ENCODE data around the gene TMEM185A. TPM values are rescaled to one million over a fixed set of nuclear protein-coding genes. Genes with fewer than 3 reads are reported as not detected.
"Not testable (repeated sequence)": the region's sequence is repeated elsewhere in the genome, so short reads cannot be mapped to it uniquely, and the experiment has no call there.

TMEM185A gene
- total RNA-seq, result 10.1 TPM
- 16.0 TPM for polyA plus RNA-seq
- long read RNA-seq, donor 1, partial matches to known transcripts, result 0 of 1 reads
- long read RNA-seq, donor 1, other reads (novel, unspliced or antisense), result 0 of 1 reads
- long read RNA-seq, donor 2, transcript TMEM185A-207 (7 exons, 2,840 nt), result major isoform, 5 of 6 reads
- long read RNA-seq, donor 2, partial matches to known transcripts, result 0 of 6 reads
- long read RNA-seq, donor 2, other reads (novel, unspliced or antisense), result 0 of 6 reads
- long read RNA-seq, donor 3, partial matches to known transcripts, result 0 of 4 reads
- long read RNA-seq, donor 3, other reads (novel, unspliced or antisense), result 0 of 4 reads
- long read RNA-seq, donor 4, partial matches to known transcripts, result 0 of 2 reads
- long read RNA-seq, donor 4, other reads (novel, unspliced or antisense), result 0 of 2 reads
- long read RNA-seq, donor 5, transcript TMEM185A-207 (7 exons, 2,840 nt), result major isoform, 5 of 10 reads
- long read RNA-seq, donor 5, partial matches to known transcripts, result 0 of 10 reads
- long read RNA-seq, donor 5, other reads (novel, unspliced or antisense), result 0 of 10 reads
- long read RNA-seq, donor 6, partial matches to known transcripts, result 0 of 5 reads
- long read RNA-seq, donor 6, other reads (novel, unspliced or antisense), result 0 of 5 reads
- long read RNA-seq, donor 7, partial matches to known transcripts, result 0 of 3 reads
- long read RNA-seq, donor 7, other reads (novel, unspliced or antisense), result 0 of 3 reads
- long read RNA-seq, donor 8, partial matches to known transcripts, result 0 of 3 reads
- long read RNA-seq, donor 8, other reads (novel, unspliced or antisense), result 0 of 3 reads
- long read RNA-seq, donor 9, result 0 reads
- long read RNA-seq, donor 10, partial matches to known transcripts, result 0 of 4 reads
- long read RNA-seq, donor 10, other reads (novel, unspliced or antisense), result 0 of 4 reads

GRCh38 chrX:149631234-149632165, at the start of gene TMEM185A:
TSS of gene TMEM185A (minus strand) at chrX:149631792. CDS start at chrX:149631580, 212 bp downstream.
- H3K9me3 ChIP-seq (ENCODE audit: control insufficient read depth in 2 of 2, insufficient read depth in 1 of 2, low read length in 1 of 2), result no peaks in the 10 kb centered on the region
- H3K27me3 ChIP-seq (ENCODE audit: control insufficient read depth in 2 of 2, insufficient read depth in 1 of 2, low read length in 1 of 2), result peaks cover 0 to 11% of the 10 kb centered on the region in 2 donors
- peaks cover 0 to 13% of the 10 kb centered on the region in 2 donors for H3K4me1 ChIP-seq (ENCODE audit: control insufficient read depth in 2 of 2, insufficient read depth in 2 of 2, low read length in 2 of 2)
- no peaks in the 10 kb centered on the region for H3K36me3 ChIP-seq (ENCODE audit: control insufficient read depth in 2 of 2, insufficient read depth in 2 of 2, low read length in 1 of 2)
- DNase-seq (ENCODE audit: low read depth in 6 of 9, low spot score in 9 of 9), result peak in 8 of 9 donors; percentile 11 to 77 (median 46)
- under 1% methylated on average over 100 of the region's 102 CpGs for WGBS
- peak within 1 kb of the TSS; percentile 51 to 58 for H3K4me3 ChIP-seq (ENCODE audit: low read length in 2 of 2)
- no peak within 1 kb of the TSS for H3K27ac ChIP-seq (ENCODE audit: low read depth in 1 of 2, low read length in 1 of 2)

GRCh38 chrX:149681182-149681581, 49.6 kb upstream of the TMEM185A start:
- 100% methylated on average over 2 of the region's 2 CpGs for WGBS
- Histone ChIP-seq H3K27me3 (ENCODE audit: control insufficient read depth in 2 of 2, insufficient read depth in 1 of 2, low read length in 1 of 2) (no peaks in the 10 kb centered on the region), H3K4me1 (ENCODE audit: control insufficient read depth in 2 of 2, insufficient read depth in 2 of 2, low read length in 2 of 2) (no peaks in the 10 kb centered on the region), H3K9me3 (ENCODE audit: control insufficient read depth in 2 of 2, insufficient read depth in 1 of 2, low read length in 1 of 2) (no peaks in the 10 kb centered on the region), H3K4me3 (ENCODE audit: low read length in 2 of 2) (no peak overlapping the region), H3K36me3 (ENCODE audit: control insufficient read depth in 2 of 2, insufficient read depth in 2 of 2, low read length in 1 of 2) (no peaks in the 10 kb centered on the region), H3K27ac (ENCODE audit: low read depth in 1 of 2, low read length in 1 of 2) (no peak overlapping the region)
- no peak for DNase-seq (ENCODE audit: low read depth in 6 of 9, low spot score in 9 of 9)

GRCh38 chrX:149679164-149679678, 47.6 kb upstream of the TMEM185A start:
- H3K36me3 ChIP-seq (ENCODE audit: control insufficient read depth in 2 of 2, insufficient read depth in 2 of 2, low read length in 1 of 2); DNase-seq (ENCODE audit: low read depth in 6 of 9, low spot score in 9 of 9); H3K9me3 ChIP-seq (ENCODE audit: control insufficient read depth in 2 of 2, insufficient read depth in 1 of 2, low read length in 1 of 2); H3K4me1 ChIP-seq (ENCODE audit: control insufficient read depth in 2 of 2, insufficient read depth in 2 of 2, low read length in 2 of 2); H3K4me3 ChIP-seq (ENCODE audit: low read length in 2 of 2); H3K27me3 ChIP-seq (ENCODE audit: control insufficient read depth in 2 of 2, insufficient read depth in 1 of 2, low read length in 1 of 2); H3K27ac ChIP-seq (ENCODE audit: low read depth in 1 of 2, low read length in 1 of 2): not testable (repeated sequence)
- WGBS, result 88% methylated on average over 2 of the region's 4 CpGs

GRCh38 chrX:149675554-149675953, 44.0 kb upstream of the TMEM185A start:
- not testable (repeated sequence) for DNase-seq (ENCODE audit: low read depth in 6 of 9, low spot score in 9 of 9); H3K36me3 ChIP-seq (ENCODE audit: control insufficient read depth in 2 of 2, insufficient read depth in 2 of 2, low read length in 1 of 2)
- 92% methylated on average over 4 of the region's 8 CpGs for WGBS

GRCh38 chrX:149675088-149675487, 43.5 kb upstream of the TMEM185A start:
- not testable (repeated sequence) for H3K36me3 ChIP-seq (ENCODE audit: control insufficient read depth in 2 of 2, insufficient read depth in 2 of 2, low read length in 1 of 2); H3K9me3 ChIP-seq (ENCODE audit: control insufficient read depth in 2 of 2, insufficient read depth in 1 of 2, low read length in 1 of 2); H3K27me3 ChIP-seq (ENCODE audit: control insufficient read depth in 2 of 2, insufficient read depth in 1 of 2, low read length in 1 of 2); H3K4me3 ChIP-seq (ENCODE audit: low read length in 2 of 2); H3K27ac ChIP-seq (ENCODE audit: low read depth in 1 of 2, low read length in 1 of 2); DNase-seq (ENCODE audit: low read depth in 6 of 9, low spot score in 9 of 9); H3K4me1 ChIP-seq (ENCODE audit: control insufficient read depth in 2 of 2, insufficient read depth in 2 of 2, low read length in 2 of 2)
- WGBS, result no CpG with 5 or more reads among the region's 3 CpGs

More at GRCh38 chrX:149675554-149675953, 44.0 kb upstream of the TMEM185A start:
- not testable (repeated sequence) for H3K27me3 ChIP-seq (ENCODE audit: control insufficient read depth in 2 of 2, insufficient read depth in 1 of 2, low read length in 1 of 2); H3K4me3 ChIP-seq (ENCODE audit: low read length in 2 of 2); H3K4me1 ChIP-seq (ENCODE audit: control insufficient read depth in 2 of 2, insufficient read depth in 2 of 2, low read length in 2 of 2); H3K9me3 ChIP-seq (ENCODE audit: control insufficient read depth in 2 of 2, insufficient read depth in 1 of 2, low read length in 1 of 2); H3K27ac ChIP-seq (ENCODE audit: low read depth in 1 of 2, low read length in 1 of 2)

GRCh38 chrX:149660613-149661012, 29.0 kb upstream of the TMEM185A start:
- not testable (repeated sequence) for H3K4me3 ChIP-seq (ENCODE audit: low read length in 2 of 2); DNase-seq (ENCODE audit: low read depth in 6 of 9, low spot score in 9 of 9); H3K4me1 ChIP-seq (ENCODE audit: control insufficient read depth in 2 of 2, insufficient read depth in 2 of 2, low read length in 2 of 2); H3K9me3 ChIP-seq (ENCODE audit: control insufficient read depth in 2 of 2, insufficient read depth in 1 of 2, low read length in 1 of 2); H3K36me3 ChIP-seq (ENCODE audit: control insufficient read depth in 2 of 2, insufficient read depth in 2 of 2, low read length in 1 of 2); H3K27ac ChIP-seq (ENCODE audit: low read depth in 1 of 2, low read length in 1 of 2); H3K27me3 ChIP-seq (ENCODE audit: control insufficient read depth in 2 of 2, insufficient read depth in 1 of 2, low read length in 1 of 2)
- 44% methylated on average over 1 of the region's 6 CpGs for WGBS

- not testable (repeated sequence) for H3K36me3 ChIP-seq (ENCODE audit: control insufficient read depth in 2 of 2, insufficient read depth in 2 of 2, low read length in 1 of 2); H3K27ac ChIP-seq (ENCODE audit: low read depth in 1 of 2, low read length in 1 of 2); H3K9me3 ChIP-seq (ENCODE audit: control insufficient read depth in 2 of 2, insufficient read depth in 1 of 2, low read length in 1 of 2); H3K27me3 ChIP-seq (ENCODE audit: control insufficient read depth in 2 of 2, insufficient read depth in 1 of 2, low read length in 1 of 2); H3K4me3 ChIP-seq (ENCODE audit: low read length in 2 of 2); DNase-seq (ENCODE audit: low read depth in 6 of 9, low spot score in 9 of 9); H3K4me1 ChIP-seq (ENCODE audit: control insufficient read depth in 2 of 2, insufficient read depth in 2 of 2, low read length in 2 of 2)
- WGBS, result no CpG with 5 or more reads among the region's 5 CpGs
Measured at GRCh38 chrX:149656260-149656884, 24.8 kb upstream of the TMEM185A start.

GRCh38 chrX:149652232-149652981, 20.8 kb upstream of the TMEM185A start:
- Histone ChIP-seq H3K9me3 (ENCODE audit: control insufficient read depth in 2 of 2, insufficient read depth in 1 of 2, low read length in 1 of 2) (no peaks in the 10 kb centered on the region), H3K27ac (ENCODE audit: low read depth in 1 of 2, low read length in 1 of 2) (no peak overlapping the region), H3K4me3 (ENCODE audit: low read length in 2 of 2) (no peak overlapping the region), H3K4me1 (ENCODE audit: control insufficient read depth in 2 of 2, insufficient read depth in 2 of 2, low read length in 2 of 2) (no peaks in the 10 kb centered on the region), H3K36me3 (ENCODE audit: control insufficient read depth in 2 of 2, insufficient read depth in 2 of 2, low read length in 1 of 2) (no peaks in the 10 kb centered on the region), H3K27me3 (ENCODE audit: control insufficient read depth in 2 of 2, insufficient read depth in 1 of 2, low read length in 1 of 2) (no peaks in the 10 kb centered on the region)
- DNase-seq (ENCODE audit: low read depth in 6 of 9, low spot score in 9 of 9), result no peak
- 96% methylated on average over 16 of the region's 16 CpGs for WGBS
